Stimulated activated CD4-positive, alpha-beta T cell treated with anti-CD3 and anti-CD28 coated beads, Interleukin-4, amount 100 ng/mL, for 1 hour (primary cell): ENCODE measurements around the gene RGS6.

Source experiments
- DNase-seq: peaks from one replicate; pipeline ENCODE4 v3.0.0-alpha.2; 2020

RGS6 gene

GRCh38 chr14:72565149-72565559 is 632.9 kb downstream of the RGS6 start:
- no peak for DNase-seq

GRCh38 chr14:72565917-72566316 is 633.7 kb downstream of the RGS6 start:
- DNase-seq: no peak

- DNase-seq: no peak
Observed at GRCh38 chr14:72567226-72567625, 635.0 kb downstream of the RGS6 start.

GRCh38 chr14:72568296-72568992 is 636.2 kb downstream of the RGS6 start:
- no peak for DNase-seq

GRCh38 chr14:72573725-72574417 is 641.6 kb downstream of the RGS6 start:
- no peak for DNase-seq

- DNase-seq: no peak
Observed at GRCh38 chr14:72574715-72575114, 642.5 kb downstream of the RGS6 start.

- no peak for DNase-seq
Observed at GRCh38 chr14:72576258-72576657, 644.0 kb downstream of the RGS6 start.

- no peak for DNase-seq
Observed at GRCh38 chr14:72577521-72577920, 645.3 kb downstream of the RGS6 start.

- no peak for DNase-seq
Observed at GRCh38 chr14:72578514-72578913, 646.3 kb downstream of the RGS6 start.

GRCh38 chr14:72582582-72582981 is 650.4 kb downstream of the RGS6 start:
- no peak for DNase-seq

GRCh38 chr14:72583316-72584272 is 651.4 kb downstream of the RGS6 start:
- DNase-seq: no peak

GRCh38 chr14:72588521-72588920 is 656.3 kb downstream of the RGS6 start:
- DNase-seq: no peak

GRCh38 chr14:72589652-72590051 is 657.4 kb downstream of the RGS6 start:
- no peak for DNase-seq

GRCh38 chr14:72590577-72590976 is 658.3 kb downstream of the RGS6 start:
- DNase-seq: no peak

- DNase-seq: no peak
Observed at GRCh38 chr14:72591391-72591790, 659.2 kb downstream of the RGS6 start.

- no peak for DNase-seq
Observed at GRCh38 chr14:72594099-72594901, 662.1 kb downstream of the RGS6 start.

- no peak for DNase-seq
Observed at GRCh38 chr14:72595152-72595862, 663.1 kb downstream of the RGS6 start.

GRCh38 chr14:72597252-72598233 is 665.3 kb downstream of the RGS6 start:
- no peak for DNase-seq

- no peak for DNase-seq
Observed at GRCh38 chr14:72598306-72598705, 666.1 kb downstream of the RGS6 start.
